Calu3 (cell line): Measurements from ENCODE around the gene MKRN1. TPM values are rescaled to one million over a fixed set of nuclear protein-coding genes. Genes with fewer than 3 reads are reported as not detected.
"Not testable (repeated sequence)": the region's sequence is repeated elsewhere in the genome, so short reads cannot be mapped to it uniquely, and the experiment has no call there.

Experiments
- BruUV-seq: library from RNA; stranded (reverse); fragments of 400-500 nt; replicated peaks from 2 replicates; lab custom pipeline; 2021; lab: Mats Ljungman, UMichigan
- CTCF ChIA-PET: fragments of 300-600 bp; sonication (Branson Sonifier 250); formaldehyde crosslinking; loops from one replicate; lab custom pipeline; 2022; ENCODE audit warnings: antibody characterized with exemption; lab: Charles Lee
- DNase-seq: peaks from one replicate; pipeline ENCODE4 v3.0.0; 2022
- H3K27ac Mint-ChIP-seq: one replicate; pipeline ENCODE4 v1.8.0; 2022; ENCODE audit warnings: mixed read lengths; ENCODE audit not compliant: unreplicated experiment
- H3K27me3 Mint-ChIP-seq: one replicate; pipeline ENCODE4 v1.8.0; 2022; ENCODE audit warnings: mixed read lengths; ENCODE audit not compliant: unreplicated experiment
- H3K36me3 Mint-ChIP-seq: one replicate; pipeline ENCODE4 v1.8.0; 2022; ENCODE audit warnings: mild to moderate bottlenecking, moderate library complexity, mixed read lengths; ENCODE audit not compliant: insufficient read depth, unreplicated experiment
- H3K4me1 Mint-ChIP-seq: one replicate; pipeline ENCODE4 v1.8.0; 2022; ENCODE audit warnings: mild to moderate bottlenecking, low read depth, mixed read lengths; ENCODE audit not compliant: unreplicated experiment
- H3K4me3 Mint-ChIP-seq: one replicate; pipeline ENCODE4 v1.8.0; 2022; ENCODE audit warnings: mild to moderate bottlenecking, low read depth, moderate library complexity, mixed read lengths; ENCODE audit not compliant: unreplicated experiment
- H3K9me3 Mint-ChIP-seq: one replicate; pipeline ENCODE4 v1.8.0; 2022; ENCODE audit warnings: low read depth, mixed read lengths; ENCODE audit not compliant: unreplicated experiment
- intact Hi-C: fragments of 100-400 bp; cut with micrococcal nuclease; formaldehyde crosslinking; loops from one replicate; pipeline ENCODE4 v1.10.0; 2022; ENCODE audit not compliant: unreplicated experiment
- total RNA-seq: library from RNA; stranded (reverse); gene quantifications from 2 replicates; pipeline ENCODE4 v1.2.3, GENCODE V29; 2022
- TF ChIP-seq, protein P1 (sequence below): fragments of 200-600 bp; IDR thresholded peaks from one replicate; pipeline ENCODE4 v1.8.0; 2022; ENCODE audit warnings: antibody characterized with exemption; ENCODE audit not compliant: unreplicated experiment

The MKRN1 gene
- total RNA-seq, 1 experiment from 2014 or later: 85.3 TPM

- TF ChIP-seq, protein P1, sequence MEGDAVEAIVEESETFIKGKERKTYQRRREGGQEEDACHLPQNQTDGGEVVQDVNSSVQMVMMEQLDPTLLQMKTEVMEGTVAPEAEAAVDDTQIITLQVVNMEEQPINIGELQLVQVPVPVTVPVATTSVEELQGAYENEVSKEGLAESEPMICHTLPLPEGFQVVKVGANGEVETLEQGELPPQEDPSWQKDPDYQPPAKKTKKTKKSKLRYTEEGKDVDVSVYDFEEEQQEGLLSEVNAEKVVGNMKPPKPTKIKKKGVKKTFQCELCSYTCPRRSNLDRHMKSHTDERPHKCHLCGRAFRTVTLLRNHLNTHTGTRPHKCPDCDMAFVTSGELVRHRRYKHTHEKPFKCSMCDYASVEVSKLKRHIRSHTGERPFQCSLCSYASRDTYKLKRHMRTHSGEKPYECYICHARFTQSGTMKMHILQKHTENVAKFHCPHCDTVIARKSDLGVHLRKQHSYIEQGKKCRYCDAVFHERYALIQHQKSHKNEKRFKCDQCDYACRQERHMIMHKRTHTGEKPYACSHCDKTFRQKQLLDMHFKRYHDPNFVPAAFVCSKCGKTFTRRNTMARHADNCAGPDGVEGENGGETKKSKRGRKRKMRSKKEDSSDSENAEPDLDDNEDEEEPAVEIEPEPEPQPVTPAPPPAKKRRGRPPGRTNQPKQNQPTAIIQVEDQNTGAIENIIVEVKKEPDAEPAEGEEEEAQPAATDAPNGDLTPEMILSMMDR: no peak
- H3K4me1 Mint-ChIP-seq: peaks cover 8% of the 10 kb centered on the region
- H3K36me3 Mint-ChIP-seq: peaks cover 5% of the 10 kb centered on the region
- intact Hi-C loops: loop anchor here (5.0 kb wide), 1 partner anchor 35 kb away; the partner anchor contains the start of gene MKRN1
- H3K9me3 Mint-ChIP-seq: no peaks in the 10 kb centered on the region
- peak overlapping the region; percentile 43 for H3K27ac Mint-ChIP-seq
- DNase-seq: peak; percentile 77
- CTCF ChIA-PET: interaction anchor here (0.7 kb wide), 1 partner anchor 24 kb away, joined by 4 read pairs; no protein-coding TSS in a partner anchor
- H3K4me3 Mint-ChIP-seq: no peak overlapping the region
- BruUV-seq: no TSS peak
- no peaks in the 10 kb centered on the region for H3K27me3 Mint-ChIP-seq
Measured at GRCh38 chr7:140512317-140513000, 33.2 kb upstream of the MKRN1 start.

GRCh38 chr7:140509789-140510188 lies 30.5 kb upstream of the MKRN1 start:
- CTCF ChIA-PET: interaction anchor here (0.7 kb wide), 1 partner anchor 1173 kb away, joined by 3 read pairs; no protein-coding TSS in a partner anchor
- TF ChIP-seq, protein P1: no peak
- intact Hi-C loops: loop anchor here (5.0 kb wide), 1 partner anchor 32 kb away; the partner anchor contains the start of gene MKRN1
- Mint-ChIP-seq H3K27me3 (no peaks in the 10 kb centered on the region), H3K4me3 (no peak overlapping the region), H3K36me3 (peaks cover 5% of the 10 kb centered on the region), H3K4me1 (peaks cover 8% of the 10 kb centered on the region), H3K9me3 (no peaks in the 10 kb centered on the region), H3K27ac (peak overlapping the region; percentile 68)
- DNase-seq: peak; percentile 45
- BruUV-seq: no TSS peak

GRCh38 chr7:140507556-140507955 lies 28.3 kb upstream of the MKRN1 start:
- BruUV-seq, H3K27me3 Mint-ChIP-seq, intact Hi-C loops, H3K36me3 Mint-ChIP-seq, CTCF ChIA-PET, H3K4me1 Mint-ChIP-seq, DNase-seq, H3K9me3 Mint-ChIP-seq, H3K4me3 Mint-ChIP-seq, H3K27ac Mint-ChIP-seq: not testable (repeated sequence)

GRCh38 chr7:140506788-140507464 lies 27.6 kb upstream of the MKRN1 start:
- Mint-ChIP-seq H3K4me3 (no peak overlapping the region), H3K36me3 (peaks cover 5% of the 10 kb centered on the region), H3K4me1 (peaks cover 8% of the 10 kb centered on the region), H3K27me3 (no peaks in the 10 kb centered on the region), H3K9me3 (no peaks in the 10 kb centered on the region), H3K27ac (no peak overlapping the region)
- DNase-seq: no peak
- intact Hi-C loops: no loop called here
- TF ChIP-seq, protein P1: no peak
- no TSS peak for BruUV-seq
- CTCF ChIA-PET: interaction anchor here (0.5 to 0.6 kb wide), 2 partner anchors 119 to 146 kb away, joined by 3 read pairs; no protein-coding TSS in a partner anchor
